ENCODE results near the gene SUN1. TPM values are rescaled to one million over a fixed set of nuclear protein-coding genes. Genes with fewer than 3 reads are reported as not detected.
A peak's percentile ranks its signal among the peaks of the same experiment; 100 is the strongest.

Gene SUN1
- total RNA-seq, 1 experiment from 2014 or later: 252 TPM

DNA sequence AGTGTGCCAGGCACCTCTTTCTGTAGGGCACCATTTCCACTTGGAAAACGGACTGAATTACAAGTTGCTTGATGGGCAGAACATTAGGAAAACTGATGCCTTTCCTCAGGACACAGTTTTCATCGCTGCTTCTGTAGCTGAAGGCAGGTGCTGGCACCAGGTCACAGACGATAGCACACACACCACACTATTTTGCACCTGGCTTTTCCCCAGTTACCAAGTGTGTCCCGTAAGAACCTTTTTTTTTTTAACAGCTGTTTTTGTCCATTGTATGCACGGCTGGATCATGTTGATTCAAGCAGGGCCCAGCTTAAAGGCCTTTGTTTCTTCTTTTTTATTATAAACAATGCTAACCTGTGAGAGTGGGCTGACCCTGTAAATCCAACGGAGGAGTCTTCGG lies 42.8 kb downstream of the SUN1 start:
- BruUV-seq (replicated peaks): no TSS peak
- Mint-ChIP-seq H3K27ac (ENCODE audit: unreplicated experiment) (no peak overlapping the region), H3K4me3 (ENCODE audit: low read depth, unreplicated experiment) (no peak overlapping the region), H3K36me3 (ENCODE audit: insufficient read depth, unreplicated experiment) (peaks cover 81% of the 10 kb centered on the region), H3K9me3 (ENCODE audit: low read depth, unreplicated experiment) (no peaks in the 10 kb centered on the region), H3K27me3 (ENCODE audit: unreplicated experiment) (no peaks in the 10 kb centered on the region), H3K4me1 (ENCODE audit: low read depth, unreplicated experiment) (peaks cover 19% of the 10 kb centered on the region)
- TF ChIP-seq, protein P1, sequence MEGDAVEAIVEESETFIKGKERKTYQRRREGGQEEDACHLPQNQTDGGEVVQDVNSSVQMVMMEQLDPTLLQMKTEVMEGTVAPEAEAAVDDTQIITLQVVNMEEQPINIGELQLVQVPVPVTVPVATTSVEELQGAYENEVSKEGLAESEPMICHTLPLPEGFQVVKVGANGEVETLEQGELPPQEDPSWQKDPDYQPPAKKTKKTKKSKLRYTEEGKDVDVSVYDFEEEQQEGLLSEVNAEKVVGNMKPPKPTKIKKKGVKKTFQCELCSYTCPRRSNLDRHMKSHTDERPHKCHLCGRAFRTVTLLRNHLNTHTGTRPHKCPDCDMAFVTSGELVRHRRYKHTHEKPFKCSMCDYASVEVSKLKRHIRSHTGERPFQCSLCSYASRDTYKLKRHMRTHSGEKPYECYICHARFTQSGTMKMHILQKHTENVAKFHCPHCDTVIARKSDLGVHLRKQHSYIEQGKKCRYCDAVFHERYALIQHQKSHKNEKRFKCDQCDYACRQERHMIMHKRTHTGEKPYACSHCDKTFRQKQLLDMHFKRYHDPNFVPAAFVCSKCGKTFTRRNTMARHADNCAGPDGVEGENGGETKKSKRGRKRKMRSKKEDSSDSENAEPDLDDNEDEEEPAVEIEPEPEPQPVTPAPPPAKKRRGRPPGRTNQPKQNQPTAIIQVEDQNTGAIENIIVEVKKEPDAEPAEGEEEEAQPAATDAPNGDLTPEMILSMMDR (IDR thresholded peaks at IDR 0.05; ENCODE audit: unreplicated experiment): no peak
- CTCF ChIA-PET: interaction anchor here (0.6 to 1.2 kb wide), 3 partner anchors 58 to 1655 kb away, joined by 3 to 6 read pairs (median 3); no protein-coding TSS in a partner anchor
- intact Hi-C loops (cut with micrococcal nuclease; ENCODE audit: unreplicated experiment): loop anchor here (10.0 kb wide), 1 partner anchor 550 kb away; no protein-coding TSS in a partner anchor
- no peak for DNase-seq

DNA sequence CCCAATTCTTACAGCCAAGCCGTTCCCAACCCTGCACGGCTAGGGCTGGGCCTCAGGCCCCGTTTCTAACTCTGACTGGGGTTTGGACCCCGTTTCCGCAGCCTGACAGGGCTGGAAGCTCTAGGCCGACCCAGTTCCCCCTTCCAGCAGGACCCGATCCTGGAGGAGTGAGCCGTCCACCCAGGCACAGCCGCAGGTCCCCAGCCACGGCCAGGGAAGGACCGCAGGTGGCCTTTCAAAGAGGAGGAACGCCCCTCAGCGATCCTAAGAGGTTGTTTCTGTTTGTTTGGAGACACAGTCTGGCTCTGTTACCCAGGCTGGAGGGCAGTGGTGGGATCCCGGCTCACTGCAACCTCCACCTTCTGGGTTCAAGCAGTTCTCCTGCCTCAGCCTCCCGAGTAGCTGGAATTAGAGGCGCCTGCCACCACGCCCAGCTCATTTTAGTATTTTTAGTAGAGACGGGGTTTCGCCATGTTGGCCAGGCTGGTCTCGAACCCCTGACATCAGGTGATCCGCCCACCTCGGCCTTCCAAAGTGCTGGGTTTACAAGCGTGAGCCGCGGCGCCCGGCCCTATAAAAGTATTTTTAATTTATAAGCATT lies 43.3 kb downstream of the SUN1 start:
- intact Hi-C loops (cut with micrococcal nuclease; ENCODE audit: unreplicated experiment): loop anchor here (10.0 kb wide), 1 partner anchor 551 kb away; no protein-coding TSS in a partner anchor
- Mint-ChIP-seq H3K36me3 (ENCODE audit: insufficient read depth, unreplicated experiment) (peaks cover 84% of the 10 kb centered on the region), H3K4me1 (ENCODE audit: low read depth, unreplicated experiment) (peaks cover 19% of the 10 kb centered on the region), H3K4me3 (ENCODE audit: low read depth, unreplicated experiment) (peak overlapping the region; percentile 94), H3K27ac (ENCODE audit: unreplicated experiment) (no peak overlapping the region), H3K27me3 (ENCODE audit: unreplicated experiment) (no peaks in the 10 kb centered on the region), H3K9me3 (ENCODE audit: low read depth, unreplicated experiment) (no peaks in the 10 kb centered on the region)
- CTCF ChIA-PET: interaction anchor here (0.6 to 1.2 kb wide), 5 partner anchors 59 to 1655 kb away, joined by 3 to 6 read pairs (median 3); partner anchors contain the start of gene ADAP1
- TSS peak; percentile 57 for BruUV-seq (replicated peaks)
- DNase-seq: no peak
- TF ChIP-seq, protein P1 (IDR thresholded peaks at IDR 0.05; ENCODE audit: unreplicated experiment): no peak

DNA sequence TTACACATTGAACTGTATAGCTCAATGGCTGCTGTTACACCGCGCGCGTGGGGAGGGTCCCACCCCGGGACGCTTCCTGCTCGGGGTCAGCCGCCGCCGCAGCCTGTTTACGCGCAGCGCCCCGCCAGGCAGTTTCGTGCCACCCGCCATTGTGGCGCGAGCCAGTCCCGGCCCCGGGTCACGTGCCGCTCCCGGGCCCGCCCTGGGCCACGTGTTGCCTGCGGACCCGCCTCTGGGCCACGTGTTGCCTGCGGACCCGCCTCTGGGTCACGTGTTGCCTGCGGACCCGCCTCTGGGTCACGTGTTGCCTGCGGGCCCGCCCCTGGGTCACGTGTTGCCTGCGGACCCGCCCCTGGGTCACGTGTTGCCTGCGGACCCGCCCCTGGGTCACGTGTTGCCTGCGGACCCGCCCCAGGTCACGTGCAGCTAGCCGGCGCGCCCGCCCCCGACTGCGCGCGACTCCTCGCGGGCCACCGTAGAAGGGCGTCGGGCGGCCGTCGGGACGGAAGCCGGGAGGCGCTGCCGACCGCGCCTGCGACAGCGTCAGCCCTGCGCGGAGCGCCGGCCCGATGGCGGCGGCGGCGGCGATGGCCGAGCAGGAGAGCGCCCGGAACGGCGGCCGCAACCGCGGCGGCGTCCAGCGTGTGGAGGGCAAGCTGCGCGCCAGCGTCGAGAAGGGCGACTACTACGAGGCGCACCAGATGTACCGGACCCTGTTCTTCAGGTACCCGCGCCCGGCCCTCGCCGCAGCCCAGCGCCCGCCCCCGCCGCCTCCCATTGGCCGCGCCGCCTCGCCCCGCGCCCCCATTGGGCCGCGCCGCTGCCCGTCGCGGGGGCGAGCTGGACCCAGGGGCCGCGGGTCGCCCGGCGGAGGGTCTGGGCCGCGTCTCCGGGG lies 44.0 kb downstream of the SUN1 start, which contains the start of gene GET4:
Gene GET4, plus strand, starts transcription at position 478 of the 895 bp plus-strand sequence. Its CDS starts 92 bp downstream, at position 570.
- peak within 1 kb of the TSS; percentile 98 for H3K27ac Mint-ChIP-seq (ENCODE audit: unreplicated experiment)
- peaks cover 19% of the 10 kb centered on the region for H3K4me1 Mint-ChIP-seq (ENCODE audit: low read depth, unreplicated experiment)
- DNase-seq: peak; percentile 100
- CTCF ChIA-PET: interaction anchor here (0.6 to 1.2 kb wide), 5 partner anchors 60 to 581 kb away, joined by 3 to 4 read pairs (median 3); partner anchors contain the start of gene ADAP1
- BruUV-seq (replicated peaks): no TSS peak
- H3K36me3 Mint-ChIP-seq (ENCODE audit: insufficient read depth, unreplicated experiment): peaks cover 81% of the 10 kb centered on the region
- intact Hi-C loops (cut with micrococcal nuclease; ENCODE audit: unreplicated experiment): loop anchor here (10.0 kb wide), 1 partner anchor 552 kb away; no protein-coding TSS in a partner anchor
- H3K4me3 Mint-ChIP-seq (ENCODE audit: low read depth, unreplicated experiment): peak within 1 kb of the TSS; percentile 94
- TF ChIP-seq, protein P1 (IDR thresholded peaks at IDR 0.05; ENCODE audit: unreplicated experiment): no peak
- no peaks in the 10 kb centered on the region for H3K9me3 Mint-ChIP-seq (ENCODE audit: low read depth, unreplicated experiment)
- no peaks in the 10 kb centered on the region for H3K27me3 Mint-ChIP-seq (ENCODE audit: unreplicated experiment)

DNA sequence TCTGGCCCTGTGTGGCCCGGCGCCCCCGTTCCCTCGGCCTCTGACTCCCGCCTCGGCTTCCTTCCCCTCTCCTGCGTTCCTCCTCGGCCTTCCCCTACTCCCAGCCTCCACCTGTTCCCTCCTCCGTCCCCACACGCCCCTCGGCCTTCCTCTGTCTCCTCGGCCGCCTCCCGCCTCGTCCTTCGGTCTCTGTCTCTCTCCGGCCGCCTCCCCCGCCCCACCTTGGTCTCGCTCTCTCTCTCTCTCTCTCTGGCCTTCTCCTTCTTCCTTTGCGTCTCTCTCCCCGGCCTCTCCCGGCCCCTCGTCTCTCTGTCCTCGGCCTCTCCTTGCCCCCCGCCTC lies 44.7 kb downstream of the SUN1 start:
- DNase-seq: no peak

More for the DNA sequence above, 44.7 kb downstream of the SUN1 start:
- no TSS peak for BruUV-seq (replicated peaks)
- TF ChIP-seq, protein P1 (IDR thresholded peaks at IDR 0.05; ENCODE audit: unreplicated experiment): no peak
- Mint-ChIP-seq H3K27ac (ENCODE audit: unreplicated experiment) (peak overlapping the region; percentile 98), H3K36me3 (ENCODE audit: insufficient read depth, unreplicated experiment) (peaks cover 85% of the 10 kb centered on the region), H3K27me3 (ENCODE audit: unreplicated experiment) (no peaks in the 10 kb centered on the region), H3K4me3 (ENCODE audit: low read depth, unreplicated experiment) (peak overlapping the region; percentile 94), H3K4me1 (ENCODE audit: low read depth, unreplicated experiment) (peaks cover 23% of the 10 kb centered on the region), H3K9me3 (ENCODE audit: low read depth, unreplicated experiment) (no peaks in the 10 kb centered on the region)
- intact Hi-C loops (cut with micrococcal nuclease; ENCODE audit: unreplicated experiment): loop anchor here (10.0 kb wide), 1 partner anchor 552 kb away; no protein-coding TSS in a partner anchor
- CTCF ChIA-PET: interaction anchor here (0.6 kb wide), 1 partner anchor 62 kb away, joined by 3 read pairs; no protein-coding TSS in a partner anchor
